Panc1 (cell line): ENCODE data around the gene RPEL1.
"Not testable (repeated sequence)": the region's sequence is repeated elsewhere in the genome, so short reads cannot be mapped to it uniquely, and the experiment has no call there.

Experiments used
- CTCF ChIP-seq: fragments of 450-650 bp; IDR thresholded peaks from 2 replicates; pipeline ENCODE4 v1.5.1; 2017; ENCODE audit warnings: mild to moderate bottlenecking
- POLR2AphosphoS5 ChIP-seq: IDR thresholded peaks from 2 replicates; pipeline ENCODE4 v1.6.1; 2012; ENCODE audit warnings: mild to moderate bottlenecking, low read depth, low read length, moderate library complexity
- REST ChIP-seq, 2 experiments: IDR thresholded peaks; 2 replicates each; pipeline ENCODE4 v1.6.1; 2011 to 2012; ENCODE audit warnings: low read depth in 2 of 2, control low read depth in 1 of 2, low read length in 1 of 2, mild to moderate bottlenecking in 1 of 2, moderate library complexity in 1 of 2; ENCODE audit not compliant: insufficient read depth in 1 of 2
- SIN3A ChIP-seq: IDR thresholded peaks from 2 replicates; pipeline ENCODE4 v1.6.1; 2012; ENCODE audit warnings: low read depth, mild to moderate bottlenecking, low read length, moderate library complexity, borderline replicate concordance; ENCODE audit not compliant: insufficient read depth

- not testable (repeated sequence) for TF ChIP-seq CTCF; SIN3A; POLR2AphosphoS5; REST (IDR thresholded peaks at IDR 0.05; ENCODE audit: insufficient read depth in 1 of 2, low read depth in 2 of 2, low read length in 1 of 2)
These were observed 40.3 kb upstream of the RPEL1 start for GRCh38 chr10:103205401-103205800.
